HG03520 (cell line): ENCODE data around the gene SIRT7.

Experiments
- ATAC-seq: cut with Tn5 transposase; IDR thresholded peaks from one replicate; pipeline ENCODE4 v1.9.1; 2021; ENCODE audit warnings: mild to moderate bottlenecking, moderate library complexity; ENCODE audit not compliant: unreplicated experiment

Gene SIRT7

DNA sequence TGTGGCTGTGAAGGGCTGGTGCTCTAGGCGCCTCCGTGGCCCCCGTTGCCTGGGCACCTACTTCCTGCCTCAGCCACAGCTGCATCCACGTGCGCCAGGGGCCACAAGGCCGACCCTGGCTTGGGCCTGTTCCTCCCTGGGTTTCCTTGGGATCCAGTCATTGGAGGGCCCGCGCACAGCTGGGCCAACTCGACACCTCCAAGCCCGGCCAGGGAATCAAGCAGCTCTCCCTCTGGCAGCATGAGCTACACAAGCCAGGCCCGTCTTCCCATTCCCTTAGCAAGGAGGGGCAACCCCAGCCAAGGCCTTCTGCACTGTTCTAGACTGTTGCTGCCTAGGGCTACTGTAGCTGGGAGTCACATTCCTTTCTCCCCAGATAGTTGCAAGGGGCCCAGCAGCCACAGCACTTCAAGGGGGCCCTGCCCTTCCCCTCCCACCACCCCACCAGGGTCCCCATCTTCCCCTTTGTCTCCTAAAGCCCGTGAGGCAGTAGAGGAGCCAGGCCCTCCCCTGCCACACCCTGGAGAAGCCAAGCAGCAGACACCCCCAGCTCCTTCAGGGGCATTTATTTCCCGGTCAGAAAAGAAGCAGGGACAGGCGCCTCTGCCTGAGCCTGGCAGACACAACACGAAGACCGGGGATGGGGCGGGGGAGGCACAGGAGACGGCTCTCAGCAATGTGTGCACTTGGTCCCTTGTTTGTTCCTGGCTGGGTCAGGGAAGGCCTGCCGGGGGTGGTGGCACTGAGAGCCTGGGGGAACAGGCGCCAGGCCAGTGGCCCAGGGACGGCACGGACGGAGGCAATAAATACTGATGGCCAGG is 50.6 kb downstream of the SIRT7 start:
- ATAC-seq: no peak

DNA sequence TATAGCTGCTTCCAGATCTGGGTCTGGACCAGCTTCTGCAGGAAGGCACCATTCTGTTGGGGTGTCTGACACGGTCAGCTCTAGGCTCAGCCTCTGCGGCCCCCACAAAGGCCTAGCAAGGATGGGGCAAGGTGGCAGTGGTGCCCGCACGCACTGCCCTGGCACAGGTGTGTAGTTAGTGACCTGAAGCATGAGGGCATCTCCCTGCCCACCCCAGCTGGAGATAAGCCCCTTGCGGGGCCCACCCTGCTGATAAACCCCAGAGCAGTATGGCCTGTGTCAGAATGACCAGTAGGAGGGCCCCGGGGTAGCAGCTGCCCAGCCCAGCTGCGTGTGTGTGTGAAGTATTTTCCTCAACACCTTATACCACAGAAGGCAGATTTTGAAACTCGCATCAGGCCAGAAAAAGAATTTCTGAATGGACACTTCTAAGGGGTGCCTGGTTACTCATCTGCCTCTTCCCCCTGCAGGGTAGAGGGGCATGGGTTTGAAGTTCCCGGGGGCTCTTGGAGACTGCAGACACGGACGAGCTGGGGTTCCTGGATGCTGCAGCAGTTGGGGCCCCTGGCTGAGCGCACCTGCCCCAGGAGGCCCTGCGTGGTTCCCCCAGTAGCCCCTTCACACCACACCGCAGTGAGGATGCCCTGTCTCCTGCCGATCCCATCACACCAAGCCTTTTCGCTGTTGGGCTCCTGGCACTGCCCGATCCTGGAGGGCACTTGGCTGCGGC is 51.4 kb downstream of the SIRT7 start:
- ATAC-seq: no peak

DNA sequence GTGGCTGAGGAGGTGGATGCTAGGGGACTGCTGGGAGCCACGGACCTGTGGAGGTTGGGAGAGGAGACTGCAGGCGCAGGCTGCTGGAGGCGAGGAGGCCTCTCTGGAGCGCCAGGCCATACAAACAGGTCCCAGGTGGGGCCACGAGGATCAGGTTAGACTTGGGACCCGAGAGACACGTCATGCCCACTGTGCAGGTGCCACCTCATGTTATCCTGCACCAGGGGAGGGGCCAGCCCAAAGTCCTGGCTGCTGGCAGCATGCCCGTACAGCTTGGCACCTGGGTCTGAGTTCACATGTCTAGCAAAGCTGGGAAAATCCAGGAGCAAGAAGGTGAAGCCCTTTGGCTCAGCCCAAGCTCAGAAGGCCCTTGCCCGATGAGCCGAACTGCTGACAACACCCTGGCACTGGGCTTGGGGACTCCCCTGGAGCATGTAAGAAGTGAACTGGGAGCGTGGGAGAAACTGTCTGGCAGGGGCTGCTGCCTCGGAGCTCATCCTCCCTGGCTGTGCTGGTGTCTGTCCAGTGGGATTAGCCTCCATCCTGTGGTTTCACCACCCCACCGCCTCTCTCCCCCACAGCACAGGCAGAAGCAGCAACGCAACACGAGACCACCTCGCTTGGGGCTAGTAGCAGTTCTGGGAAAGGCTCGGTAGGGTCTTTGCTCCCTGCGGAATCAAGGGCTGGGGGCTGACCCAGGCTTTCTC is 52.1 kb downstream of the SIRT7 start:
- ATAC-seq: no peak

DNA sequence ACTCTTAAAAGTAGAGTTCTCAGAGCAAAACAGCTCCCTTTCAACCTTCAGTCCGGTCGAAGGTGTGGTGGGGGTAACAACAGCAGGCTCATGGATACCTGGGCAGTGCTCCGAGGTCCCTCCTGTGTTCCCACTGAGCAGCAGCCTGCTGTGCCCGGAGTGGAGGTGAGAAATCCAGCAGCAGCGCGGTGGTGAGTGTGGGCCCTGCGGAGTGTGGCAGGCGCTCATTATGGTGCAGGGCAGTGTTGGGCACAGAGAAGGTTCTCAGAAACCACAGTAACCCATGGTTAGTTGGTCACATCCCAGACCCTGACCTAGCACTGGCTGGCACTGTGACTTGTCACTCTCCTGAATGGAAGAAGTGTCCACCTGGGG is 52.6 kb downstream of the SIRT7 start:
- ATAC-seq: no peak

DNA sequence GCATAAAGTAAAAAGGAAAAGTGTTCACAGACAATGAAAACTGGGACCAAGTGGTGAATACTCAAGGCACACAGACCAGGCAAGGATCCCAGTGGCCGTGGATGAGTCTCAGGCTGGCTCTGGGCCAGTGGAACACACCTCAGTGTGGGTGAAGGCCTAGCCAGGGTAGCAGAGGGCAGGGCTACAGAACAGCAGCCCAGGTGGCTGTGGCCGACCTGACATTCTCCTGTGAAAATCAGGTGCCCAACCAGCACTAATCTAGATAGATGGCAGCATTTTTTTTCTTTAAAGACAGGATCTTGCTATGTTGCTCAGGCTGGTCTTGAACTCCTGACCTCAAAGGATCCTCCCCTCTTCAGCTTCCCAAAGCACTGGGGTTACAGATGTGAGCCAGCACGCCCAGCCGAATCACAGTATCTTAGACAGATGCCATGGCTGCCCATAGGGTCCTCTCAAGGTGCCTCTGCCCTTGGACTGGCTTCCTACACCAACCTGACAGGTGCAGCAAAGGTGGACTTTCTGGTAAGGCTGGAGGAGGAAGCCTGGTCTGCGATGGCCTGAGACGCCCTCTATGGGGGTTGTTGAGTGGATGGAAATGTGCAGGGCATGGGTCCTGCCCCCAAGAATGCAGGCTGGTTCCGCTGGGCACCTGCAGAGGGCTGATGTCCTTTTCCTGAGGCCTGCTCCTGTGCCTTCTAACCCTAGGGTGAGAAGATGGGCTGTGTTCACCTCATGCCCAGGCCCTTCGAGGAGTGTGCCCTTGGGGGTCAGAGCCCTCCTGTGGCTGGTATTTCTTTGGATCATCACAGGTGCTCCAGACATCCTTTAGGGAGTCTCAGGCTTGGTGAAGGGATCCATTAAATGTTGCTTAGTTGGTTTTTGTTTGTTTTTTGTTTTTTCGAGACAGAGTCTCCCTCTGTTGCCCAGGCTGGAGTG is 53.9 kb downstream of the SIRT7 start:
- ATAC-seq: no peak

DNA sequence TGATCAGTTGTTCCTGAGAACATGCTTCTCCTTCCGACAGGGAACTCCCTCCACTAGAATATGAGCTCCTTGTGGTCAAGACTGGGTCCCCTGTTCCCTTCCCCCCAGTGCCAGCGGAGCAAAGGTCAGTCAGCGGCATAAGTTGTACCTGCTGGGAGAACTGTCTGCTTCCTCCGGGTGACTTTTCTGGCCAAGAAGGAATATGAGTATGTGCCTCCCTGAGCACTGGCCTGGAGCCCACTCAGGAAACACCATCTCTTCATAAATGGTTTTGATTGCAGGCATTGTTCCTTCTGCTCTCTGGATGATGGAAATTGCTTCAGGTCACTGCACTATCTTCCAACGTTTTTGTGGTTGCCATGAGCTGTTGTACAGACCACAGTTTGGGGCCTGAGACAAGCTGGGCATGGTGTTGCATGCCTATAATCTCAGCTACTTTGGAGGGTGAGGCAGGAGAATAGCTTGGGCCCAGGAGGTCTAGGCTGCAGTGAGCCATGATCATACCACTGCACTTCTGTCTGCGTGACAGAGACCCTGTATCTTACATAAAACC is 54.8 kb downstream of the SIRT7 start:
- no peak for ATAC-seq
